DMS114 treated with DMSO at 0.1 percent for 48 hours (cell line): ENCODE measurements around the gene C5orf52.
"Not testable (repeated sequence)": the region's sequence is repeated elsewhere in the genome, so short reads cannot be mapped to it uniquely, and the experiment has no call there.

ENCODE experiments used
- DNase-seq: peaks from one replicate; lab custom pipeline; 2025; ENCODE audit not compliant: unreplicated experiment; lab: John Stamatoyannopoulos, UW

Gene C5orf52

DNA sequence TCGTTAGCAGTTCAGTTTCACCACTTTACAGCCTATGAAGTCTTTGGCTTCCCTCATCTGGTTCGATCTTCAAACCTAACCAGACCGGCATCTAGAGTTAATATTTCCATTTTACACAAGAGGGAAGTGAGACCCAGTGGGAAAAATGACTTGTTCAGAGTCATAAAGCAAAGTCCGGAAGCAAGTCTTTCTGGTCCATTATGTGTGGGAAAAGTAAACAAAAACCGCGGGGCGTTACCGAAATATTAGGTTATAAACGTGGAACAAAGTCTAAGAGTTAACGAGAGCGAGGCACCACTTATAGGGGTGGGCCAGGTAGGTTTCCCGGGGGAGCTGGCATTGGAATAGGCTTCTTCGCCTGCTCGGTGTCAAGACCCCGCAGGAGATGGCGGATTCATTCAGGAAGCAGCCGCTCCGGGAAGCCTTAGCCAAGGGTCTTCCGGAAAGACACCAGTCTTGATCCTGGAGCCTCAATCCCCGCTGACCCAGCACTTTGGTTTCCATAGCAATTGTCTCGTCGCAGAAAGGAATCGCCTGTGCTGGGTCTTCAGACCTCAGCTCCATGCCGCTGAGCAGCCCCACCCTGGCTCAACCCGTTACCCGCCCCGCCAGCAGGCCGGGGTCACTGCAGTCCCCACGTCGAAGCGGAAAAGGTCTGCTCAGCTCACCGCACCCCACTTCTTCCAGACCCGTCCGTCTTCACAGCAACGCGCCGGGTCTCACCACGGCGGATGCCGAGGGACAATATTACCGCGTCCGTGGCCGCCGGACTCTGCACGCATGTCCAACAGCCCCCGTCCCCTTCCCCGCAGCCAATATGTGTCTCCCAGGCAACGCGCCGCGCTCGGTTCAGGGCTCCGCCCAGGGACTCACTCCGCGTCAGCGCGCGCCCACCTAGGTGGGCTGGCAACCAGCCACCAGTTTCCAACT is at the start of gene C5orf52:
Gene C5orf52, plus strand, starts transcription at position 872 of the 930 bp plus-strand sequence. CDS start 82 bp downstream, outside the sequence.
- no peak for DNase-seq

DNA sequence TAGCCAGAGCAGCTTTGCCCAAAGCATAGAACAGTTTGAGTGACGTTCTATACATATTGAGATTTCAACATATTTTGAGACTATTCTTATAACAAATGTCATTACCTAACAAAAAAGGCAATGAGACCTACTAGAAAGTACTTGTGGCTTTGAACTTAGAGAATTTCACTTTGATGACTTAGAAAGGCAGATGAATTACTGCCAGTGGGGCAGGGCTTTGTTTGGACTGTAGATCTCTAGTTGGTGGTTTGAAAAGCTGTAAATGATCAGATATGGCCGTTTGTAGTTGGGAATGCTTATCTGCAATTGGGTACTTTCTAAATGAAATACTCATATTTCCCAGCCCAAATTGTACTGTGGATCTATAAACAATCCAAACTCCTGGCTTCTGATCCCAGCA is 47.2 kb upstream of the C5orf52 start:
- DNase-seq, result no peak

DNA sequence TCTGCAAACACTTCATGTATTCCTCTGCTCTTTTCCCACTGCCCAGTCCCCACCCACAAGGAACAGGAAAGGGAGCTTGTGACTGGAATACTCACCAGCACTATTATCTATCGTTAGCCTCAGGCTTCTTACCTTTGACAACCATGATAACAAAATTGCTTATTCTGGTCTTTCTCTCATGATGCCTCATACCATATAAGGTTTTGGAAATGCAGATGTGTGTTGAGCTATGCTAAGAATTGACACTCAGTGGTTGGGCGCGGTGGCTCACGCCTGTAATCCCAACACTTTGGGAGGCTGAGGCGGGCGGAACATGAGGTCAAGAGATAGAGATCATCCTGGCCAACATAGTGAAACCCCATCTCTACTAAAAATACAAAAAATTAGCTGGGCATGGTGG is 44.5 kb upstream of the C5orf52 start:
- no peak for DNase-seq

DNA sequence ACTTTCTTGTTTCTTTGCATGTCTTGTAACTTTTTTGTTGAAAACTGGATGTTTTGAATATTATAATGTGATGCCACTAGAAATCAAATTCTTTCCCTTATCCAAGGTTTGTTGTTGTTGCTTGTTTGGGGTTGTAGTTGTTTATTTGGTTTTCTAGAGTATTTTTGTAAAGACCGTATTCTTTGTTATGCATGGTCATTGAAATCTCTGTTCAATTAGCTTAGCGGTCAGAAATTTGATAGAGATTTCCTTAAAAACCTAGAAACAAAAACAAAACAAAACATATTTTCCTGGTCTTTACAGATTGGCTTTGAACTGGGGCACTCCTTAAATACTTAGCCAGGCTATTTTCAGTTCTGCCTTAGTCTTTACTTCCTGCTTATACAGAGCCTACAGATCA is 41.0 kb upstream of the C5orf52 start:
- DNase-seq, result no peak

DNA sequence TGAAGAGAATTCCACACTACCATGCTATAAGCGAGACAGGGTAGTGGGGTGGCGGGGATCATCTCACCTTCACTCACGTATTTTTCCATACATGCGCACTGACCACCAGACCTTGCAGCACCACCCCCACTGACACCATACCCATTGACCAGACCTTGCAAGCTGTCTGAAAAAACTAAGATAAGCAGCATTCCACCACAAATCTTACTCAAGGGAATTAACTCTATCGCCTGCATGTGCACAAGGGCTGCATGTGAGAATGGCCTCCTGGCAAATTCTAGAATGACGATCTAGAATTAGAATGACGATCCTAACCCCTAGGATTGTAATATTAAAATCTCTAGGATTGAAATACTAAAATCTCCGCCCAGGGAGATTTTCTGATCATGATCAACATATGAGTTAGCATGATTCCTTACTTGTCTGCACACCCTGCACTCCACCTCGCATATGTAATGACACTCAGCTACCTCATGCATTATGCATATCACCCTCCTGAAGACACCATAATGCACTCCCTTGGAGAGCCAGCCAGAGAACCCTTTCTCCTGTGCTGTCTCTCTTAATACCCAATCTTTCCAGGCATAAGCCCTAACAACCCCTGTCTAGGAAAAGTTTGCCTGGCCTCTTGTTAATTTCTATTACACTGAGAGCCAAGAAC is 30.8 kb upstream of the C5orf52 start:
- no peak for DNase-seq

DNA sequence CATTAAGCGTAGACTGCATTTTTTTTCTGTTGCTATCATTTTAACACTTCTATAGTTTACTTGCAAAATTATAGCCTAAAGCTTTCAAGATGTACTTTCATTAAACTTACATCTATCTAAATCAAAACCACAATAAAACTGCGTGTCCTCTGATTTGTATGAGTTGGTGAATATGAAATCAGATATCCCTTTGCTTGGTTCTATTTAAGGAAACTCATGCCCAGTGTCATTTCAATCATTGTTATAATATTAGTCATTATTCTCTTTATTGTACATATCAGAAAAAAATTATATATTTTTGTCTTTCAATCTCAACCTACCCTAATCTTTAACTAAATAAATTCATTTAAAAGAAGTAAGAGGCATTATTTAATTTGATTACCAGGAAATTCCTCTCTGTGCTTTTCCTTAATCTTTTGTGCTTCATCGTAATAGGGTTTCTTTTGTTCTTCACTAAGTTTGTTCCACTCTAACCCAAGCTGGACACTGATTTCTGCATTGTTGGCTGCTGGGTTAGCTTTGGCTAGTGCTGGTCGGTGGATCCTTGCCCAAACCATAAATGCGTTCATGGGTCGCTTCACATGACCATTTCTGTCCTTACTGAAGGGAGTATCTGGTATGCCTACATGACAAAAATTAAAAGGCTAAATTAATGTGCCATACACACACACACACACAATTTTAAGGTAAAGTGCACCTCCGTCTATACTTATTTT is 22.9 kb upstream of the C5orf52 start:
- DNase-seq, result no peak

DNA sequence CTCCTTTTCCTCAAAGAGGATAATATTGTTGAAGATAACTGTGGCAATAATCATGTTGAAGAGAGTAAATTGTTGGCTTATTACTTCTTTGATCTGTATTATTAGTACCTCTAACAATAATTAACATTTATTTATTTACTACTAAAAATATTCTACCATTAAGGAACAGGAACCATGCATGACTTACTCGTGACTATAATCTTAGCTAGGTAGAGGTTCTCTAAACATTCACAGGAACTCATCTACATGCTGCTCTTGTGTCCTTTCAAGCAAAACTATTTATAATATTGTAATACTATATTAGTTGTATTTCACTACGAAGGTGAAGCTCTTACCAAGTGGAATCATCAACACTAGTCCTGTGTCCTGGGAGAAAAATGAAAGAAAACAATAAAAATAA is 22.2 kb upstream of the C5orf52 start:
- DNase-seq, result no peak

DNA sequence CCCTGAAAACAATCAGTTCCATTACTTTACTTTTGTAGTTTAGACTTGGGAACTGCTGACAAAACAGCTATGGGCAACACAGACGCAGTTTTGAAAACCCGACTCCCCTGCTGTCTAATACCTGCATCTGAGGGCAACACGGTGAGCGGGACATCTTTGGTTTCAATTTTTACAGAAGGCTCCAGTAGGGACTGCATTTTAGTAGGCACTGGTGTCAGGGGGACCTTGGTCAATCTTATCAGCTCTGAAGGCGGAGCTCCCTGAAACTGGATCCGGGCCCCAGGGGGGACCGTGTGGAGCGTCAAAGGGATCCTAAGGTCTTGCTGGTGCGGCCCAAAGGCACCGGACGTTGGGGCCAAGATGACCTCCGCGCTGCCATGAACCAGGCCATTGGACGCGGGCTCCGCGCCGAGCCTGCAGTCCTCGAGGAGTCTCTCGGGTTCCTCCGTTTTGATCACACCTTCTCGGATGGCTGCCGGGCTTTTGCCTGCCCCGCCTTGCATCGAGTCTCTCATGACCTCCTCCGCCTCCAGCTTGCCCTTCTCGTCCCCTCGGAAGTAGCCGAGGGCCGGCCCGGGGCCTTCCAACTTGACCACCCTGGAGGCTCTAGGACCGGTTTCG is 20.2 kb upstream of the C5orf52 start:
- no peak for DNase-seq

DNA sequence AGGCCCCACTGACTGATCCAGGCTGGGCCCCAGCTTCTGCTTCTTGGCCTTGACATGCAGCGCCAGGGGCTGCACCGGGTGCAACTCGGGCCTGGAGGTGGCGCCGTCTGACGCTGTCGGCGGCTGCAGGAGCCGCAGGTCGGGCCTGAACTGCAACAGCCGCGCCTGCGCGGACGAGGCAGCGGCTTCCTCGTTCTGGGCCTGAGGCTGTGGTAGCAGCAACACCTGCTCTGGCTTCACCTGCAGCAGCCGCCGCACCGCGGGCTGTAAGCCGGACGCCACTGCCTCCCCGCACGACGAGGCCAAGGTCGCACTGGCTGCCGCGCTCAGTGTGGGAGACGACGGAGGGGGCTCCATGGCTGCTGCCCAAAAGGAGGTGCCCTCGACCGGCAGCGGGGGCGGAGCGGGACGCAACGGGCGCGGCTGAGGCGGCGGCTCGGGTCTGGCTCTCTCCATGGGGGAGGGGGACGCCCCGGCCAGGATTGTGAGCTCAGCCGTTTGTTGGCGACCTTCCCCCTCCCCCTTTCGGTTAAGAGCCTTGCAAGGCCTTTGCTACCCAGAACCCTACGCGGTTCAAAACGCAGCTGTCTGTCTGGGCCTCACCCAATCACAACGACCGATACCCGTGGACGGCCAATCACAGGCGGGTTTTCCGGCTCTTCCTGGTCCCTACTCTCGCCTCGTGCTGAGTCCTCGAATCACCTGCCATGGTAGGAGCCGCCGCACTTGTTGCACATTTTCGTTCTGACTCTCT is 19.5 kb upstream of the C5orf52 start:
- no peak for DNase-seq

DNA sequence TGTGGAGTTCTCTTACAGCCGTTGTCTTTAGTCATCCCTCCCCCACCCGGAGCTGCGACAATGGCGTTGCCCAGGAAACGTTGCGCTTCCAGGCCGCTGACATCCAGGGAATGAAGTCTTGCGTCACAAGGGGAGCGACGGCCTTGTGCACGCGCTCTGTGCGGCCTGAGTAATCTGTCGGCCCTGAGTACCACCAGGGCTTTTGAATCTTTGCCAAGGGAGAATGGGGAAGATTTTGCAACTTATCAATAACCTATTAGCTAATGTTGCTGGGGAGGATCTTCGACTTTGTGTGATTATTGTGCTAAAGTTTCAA is 19.0 kb upstream of the C5orf52 start, which contains the start of gene SOX30:
Gene SOX30, minus strand, starts transcription at position 62 of the 316 bp plus-strand sequence. CDS start 360 bp downstream, outside the sequence.
- DNase-seq, result no peak

DNA sequence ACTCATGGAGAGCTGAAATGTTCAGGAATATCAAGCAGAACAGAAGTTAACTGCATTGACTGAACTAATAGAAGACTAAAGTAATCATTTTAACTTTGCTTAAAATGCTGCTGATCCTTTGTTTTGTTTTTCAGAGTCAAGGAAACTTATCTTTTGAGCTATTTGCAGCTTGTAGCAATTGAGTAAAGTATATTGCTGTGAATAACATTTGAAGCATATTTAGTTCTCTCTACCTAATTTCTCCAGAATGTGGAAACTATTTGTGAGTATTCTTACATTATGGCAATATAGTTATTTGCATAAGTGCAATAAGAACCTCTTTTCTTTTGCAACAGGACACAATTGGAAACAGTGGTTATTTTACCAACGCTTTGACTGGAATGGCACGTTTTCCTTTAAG is 13.8 kb upstream of the C5orf52 start:
- DNase-seq, result no peak

DNA sequence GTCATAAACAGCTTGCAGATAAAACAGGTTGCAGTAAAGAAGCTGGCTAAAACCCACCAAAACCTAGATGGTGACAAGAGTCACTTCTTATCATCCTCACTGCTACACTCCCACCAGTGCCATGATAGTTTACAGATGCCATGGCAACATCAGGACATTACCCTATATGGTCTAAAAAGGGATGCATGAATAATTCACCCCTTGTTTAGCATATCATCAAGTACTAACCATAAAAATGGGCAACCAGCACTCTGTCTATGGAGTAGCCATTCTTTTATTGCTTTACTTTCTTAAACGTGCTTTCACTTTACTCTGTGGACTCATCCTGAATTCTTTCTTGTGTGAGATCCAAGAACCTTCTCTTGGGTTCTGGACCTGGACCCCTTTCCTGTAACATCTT is 12.4 kb upstream of the C5orf52 start:
- DNase-seq, result no peak

DNA sequence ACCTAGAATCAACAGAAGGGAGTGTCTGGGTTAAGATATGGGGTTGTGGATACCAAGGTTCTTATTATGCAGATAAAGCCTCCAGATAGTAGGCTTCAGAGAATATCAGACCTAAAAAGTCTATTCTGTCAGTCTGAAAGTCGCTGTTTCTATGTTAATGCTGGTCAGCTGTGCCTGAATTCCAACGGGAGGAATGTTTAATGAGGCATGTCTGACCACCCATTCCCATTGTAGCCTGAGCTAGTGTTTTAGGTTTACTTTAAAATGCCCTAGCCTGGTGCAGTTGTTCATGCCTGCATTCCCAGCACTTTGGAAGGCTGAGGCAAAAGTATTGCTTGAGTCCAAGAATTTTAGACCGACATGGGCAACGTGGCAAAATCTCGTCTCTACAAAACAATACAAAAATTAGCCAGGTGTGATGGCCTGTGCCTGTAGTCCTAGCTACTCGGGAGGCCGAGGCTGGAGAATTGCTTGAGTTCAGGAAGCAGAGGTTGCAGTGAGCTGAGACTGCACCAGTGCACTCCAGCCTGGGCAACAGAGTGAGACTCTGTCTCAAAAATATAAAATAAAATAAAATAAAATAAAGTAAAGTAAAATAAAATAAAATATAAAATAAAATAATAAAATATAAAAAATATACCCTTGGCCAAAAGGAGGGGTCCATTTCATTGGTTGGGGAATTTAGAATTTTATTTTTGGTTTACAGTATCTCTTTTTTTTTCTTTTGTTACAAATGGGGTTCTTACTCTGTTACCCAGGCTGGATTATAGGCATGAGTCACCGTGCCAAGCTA is 11.3 kb upstream of the C5orf52 start:
- no peak for DNase-seq

DNA sequence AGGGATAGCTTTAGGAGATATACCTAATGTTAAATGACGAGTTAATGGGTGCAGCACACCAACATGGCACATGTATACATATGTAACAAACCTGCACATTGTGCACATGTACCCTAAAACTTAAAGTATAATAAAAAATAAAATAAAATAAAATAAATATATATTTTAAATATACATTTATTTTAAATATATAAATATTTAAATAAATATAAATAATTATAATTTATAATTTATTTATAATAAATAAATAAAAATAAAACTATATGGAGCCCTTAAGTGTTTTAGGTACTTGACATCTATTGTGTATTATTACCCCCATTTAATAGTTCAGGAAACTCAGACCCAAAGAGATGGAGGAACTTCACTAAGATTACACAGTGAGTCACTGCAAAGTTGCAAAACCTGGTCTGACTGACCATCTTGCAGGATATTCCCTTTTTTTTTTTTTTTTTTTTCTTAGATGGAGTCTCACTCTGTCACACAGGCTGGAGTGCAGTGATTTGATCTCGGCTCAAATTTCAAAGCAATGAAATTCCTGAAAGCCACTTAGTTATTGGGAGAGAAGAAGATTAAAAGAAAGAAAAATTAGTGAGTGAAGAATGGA is 5.8 kb upstream of the C5orf52 start:
- DNase-seq, result no peak

DNA sequence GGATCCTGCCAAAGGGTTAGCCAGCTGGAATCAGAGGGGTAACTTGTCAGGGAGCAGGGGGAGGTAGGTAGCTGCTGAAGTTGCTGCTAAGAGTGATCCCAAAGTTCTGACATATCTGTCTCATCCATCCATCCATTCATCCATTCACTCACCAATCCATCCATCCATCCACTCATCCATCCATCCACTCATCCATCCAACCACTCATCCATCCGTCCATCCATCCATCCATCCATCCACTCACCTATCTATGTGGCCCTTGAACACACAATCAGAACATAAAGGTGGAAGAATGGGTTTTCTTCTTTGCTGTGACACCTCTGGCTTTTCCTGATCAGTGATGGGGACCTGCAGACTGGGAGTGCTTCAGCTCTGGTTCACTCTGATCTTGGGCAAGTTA is 3.0 kb upstream of the C5orf52 start:
- no peak for DNase-seq

DNA sequence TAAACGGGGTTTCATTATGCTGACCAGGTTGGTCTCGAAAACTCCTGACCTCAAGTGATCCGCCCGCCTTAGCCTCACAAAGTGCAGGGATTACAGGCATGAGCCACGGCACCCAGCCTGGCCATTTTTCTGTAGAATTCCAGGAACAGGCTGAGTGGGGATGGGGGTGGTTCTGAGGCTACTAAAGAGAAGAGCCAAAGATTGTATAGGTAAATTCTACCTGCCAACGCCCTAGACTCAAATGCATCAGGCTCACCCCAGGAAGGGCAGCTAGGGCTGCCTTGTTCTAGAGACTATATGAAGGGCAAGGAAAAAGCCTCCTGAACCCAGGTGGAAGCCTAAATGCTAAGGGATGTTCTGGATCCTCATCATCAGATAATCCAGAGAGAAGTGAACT is 1.6 kb upstream of the C5orf52 start:
- DNase-seq, result no peak

DNA sequence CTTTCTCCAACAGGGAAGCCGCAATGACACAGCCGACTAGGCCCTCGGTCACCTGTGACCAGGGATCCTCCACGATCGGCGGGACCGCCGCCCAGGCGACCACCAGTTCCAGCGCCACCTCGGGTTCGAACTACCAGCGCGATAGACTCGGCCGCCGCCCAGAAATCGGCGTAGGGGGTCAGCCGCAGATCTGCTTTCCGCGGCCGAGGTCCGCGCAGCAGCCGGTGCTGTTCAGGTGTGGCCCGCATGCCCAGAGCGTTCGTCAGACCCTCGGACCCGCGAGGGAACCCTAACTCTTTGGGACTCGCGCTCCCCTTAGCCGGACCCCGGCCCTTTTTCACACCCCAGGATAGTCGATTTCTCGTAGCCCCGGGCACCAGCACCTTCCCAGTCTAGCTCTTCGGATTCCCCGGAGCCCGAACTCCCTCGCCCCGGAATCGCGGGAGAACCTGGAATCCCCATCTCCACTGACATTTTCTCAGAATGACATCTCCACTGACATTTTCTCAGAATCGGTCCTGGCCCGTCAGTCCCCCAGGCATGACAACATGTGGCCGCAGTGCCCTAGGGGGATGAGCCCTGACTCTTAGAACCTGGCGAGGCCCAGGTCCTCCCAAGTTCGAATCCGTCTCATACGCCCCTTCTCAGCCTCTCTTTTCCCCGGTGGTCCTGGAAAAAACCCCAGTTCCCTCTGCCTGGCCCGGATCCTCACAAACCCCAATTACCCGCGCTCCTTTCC is 428 bp downstream of the C5orf52 start:
- DNase-seq, result no peak

DNA sequence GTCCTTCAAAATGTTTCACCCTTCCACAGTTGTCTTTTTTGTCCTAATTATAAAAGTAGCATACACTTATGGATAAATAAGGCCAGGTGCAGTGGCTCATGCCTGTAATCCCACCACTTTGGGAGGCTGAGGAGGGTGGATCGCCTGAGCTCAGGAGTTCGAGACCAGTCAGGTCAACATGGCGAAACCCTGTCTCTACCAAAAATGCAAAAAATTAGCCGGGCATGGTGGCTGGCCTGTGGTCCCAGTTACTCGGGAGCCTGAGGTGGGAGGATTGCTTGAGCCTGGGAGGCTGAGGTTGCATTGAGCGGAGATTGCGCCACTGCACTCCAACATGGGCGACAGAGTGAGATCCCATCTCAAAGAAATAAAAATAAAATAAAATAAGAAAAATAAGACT is 1.6 kb downstream of the C5orf52 start:
- no peak for DNase-seq

DNA sequence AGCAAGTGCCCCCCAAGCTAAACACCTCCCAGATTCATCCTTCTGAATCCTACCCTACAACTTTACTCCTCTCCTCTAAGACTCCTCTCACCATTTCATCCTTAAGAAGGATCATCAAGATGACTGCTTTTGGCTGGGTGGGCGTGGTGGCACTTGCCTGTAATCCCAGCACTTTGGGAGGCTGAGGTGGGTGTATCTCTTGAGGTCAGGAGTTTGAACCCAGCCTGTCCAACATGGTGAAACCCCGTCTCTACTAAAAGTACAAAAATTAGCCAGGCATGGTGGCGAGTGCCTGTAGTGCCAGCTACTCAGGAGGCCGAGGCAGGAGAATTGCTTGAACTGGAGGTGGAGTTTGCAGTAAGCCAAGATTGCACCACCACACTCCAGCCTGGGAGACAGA is 3.0 kb downstream of the C5orf52 start:
- DNase-seq, result not testable (repeated sequence)
